GM12891 (cell line): ENCODE data around the gene CHORDC1.

Source experiments
- POLR2A ChIP-seq: IDR thresholded peaks from 2 replicates; pipeline ENCODE4 v1.6.1; 2011; ENCODE audit warnings: low read depth, low read length, control low read depth
- POLR2AphosphoS5 ChIP-seq: IDR thresholded peaks from 2 replicates; pipeline ENCODE4 v1.6.1; 2011; ENCODE audit warnings: low read depth, low read length, control low read depth
- SPI1 ChIP-seq: IDR thresholded peaks from 2 replicates; pipeline ENCODE4 v1.6.1; 2011; ENCODE audit warnings: low read depth, low read length, control low read depth

- TF ChIP-seq POLR2A (no peak), POLR2AphosphoS5 (no peak), SPI1 (no peak)
These were observed 46.8 kb downstream of the CHORDC1 start for GRCh38 chr11:90176069-90176468.
